NOMO-1 treated with DMSO at 0.1 percent for 48 hours (cell line): ENCODE results near the gene TOP1.

Source experiments
- DNase-seq: peaks from one replicate; lab custom pipeline; 2025; ENCODE audit not compliant: unreplicated experiment; lab: John Stamatoyannopoulos, UW

Gene TOP1

DNA sequence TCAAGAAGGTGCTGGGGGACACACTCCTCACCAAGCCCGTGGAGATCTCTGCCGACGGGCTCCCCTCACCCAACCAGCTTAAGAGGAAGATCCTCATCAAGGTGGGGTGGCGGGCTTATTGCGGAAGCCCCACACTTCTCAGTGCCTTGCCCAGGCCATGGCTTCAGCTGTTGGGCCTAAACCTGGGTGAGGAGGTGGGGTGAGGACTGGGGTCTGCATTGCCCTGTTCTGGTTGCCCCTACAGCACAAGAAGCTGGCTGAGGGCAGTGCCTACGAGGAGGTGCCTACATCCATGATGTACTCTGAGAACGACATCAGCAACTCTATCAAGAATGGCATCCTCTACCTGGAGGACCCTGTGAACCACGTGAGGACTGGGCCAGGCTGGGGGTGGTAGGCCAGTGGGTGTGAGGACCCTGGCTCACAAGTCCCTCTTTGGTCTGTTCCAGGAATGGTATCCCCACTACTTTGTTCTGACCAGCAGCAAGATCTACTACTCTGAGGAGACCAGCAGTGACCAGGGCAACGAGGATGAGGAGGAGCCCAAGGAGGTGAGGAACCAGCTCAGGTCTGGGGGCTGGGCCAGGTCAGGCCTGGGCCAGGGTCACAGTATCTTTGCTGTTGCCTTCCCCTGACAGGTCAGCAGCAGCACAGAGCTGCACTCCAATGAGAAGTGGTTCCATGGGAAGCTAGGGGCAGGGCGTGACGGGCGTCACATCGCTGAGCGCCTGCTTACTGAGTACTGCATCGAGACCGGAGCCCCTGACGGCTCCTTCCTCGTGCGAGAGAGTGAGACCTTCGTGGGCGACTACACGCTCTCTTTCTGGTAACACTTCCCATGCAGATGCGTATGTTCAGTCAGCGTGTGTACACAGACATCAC, 136.6 kb downstream of the TOP1 start:
- DNase-seq: no peak

DNA sequence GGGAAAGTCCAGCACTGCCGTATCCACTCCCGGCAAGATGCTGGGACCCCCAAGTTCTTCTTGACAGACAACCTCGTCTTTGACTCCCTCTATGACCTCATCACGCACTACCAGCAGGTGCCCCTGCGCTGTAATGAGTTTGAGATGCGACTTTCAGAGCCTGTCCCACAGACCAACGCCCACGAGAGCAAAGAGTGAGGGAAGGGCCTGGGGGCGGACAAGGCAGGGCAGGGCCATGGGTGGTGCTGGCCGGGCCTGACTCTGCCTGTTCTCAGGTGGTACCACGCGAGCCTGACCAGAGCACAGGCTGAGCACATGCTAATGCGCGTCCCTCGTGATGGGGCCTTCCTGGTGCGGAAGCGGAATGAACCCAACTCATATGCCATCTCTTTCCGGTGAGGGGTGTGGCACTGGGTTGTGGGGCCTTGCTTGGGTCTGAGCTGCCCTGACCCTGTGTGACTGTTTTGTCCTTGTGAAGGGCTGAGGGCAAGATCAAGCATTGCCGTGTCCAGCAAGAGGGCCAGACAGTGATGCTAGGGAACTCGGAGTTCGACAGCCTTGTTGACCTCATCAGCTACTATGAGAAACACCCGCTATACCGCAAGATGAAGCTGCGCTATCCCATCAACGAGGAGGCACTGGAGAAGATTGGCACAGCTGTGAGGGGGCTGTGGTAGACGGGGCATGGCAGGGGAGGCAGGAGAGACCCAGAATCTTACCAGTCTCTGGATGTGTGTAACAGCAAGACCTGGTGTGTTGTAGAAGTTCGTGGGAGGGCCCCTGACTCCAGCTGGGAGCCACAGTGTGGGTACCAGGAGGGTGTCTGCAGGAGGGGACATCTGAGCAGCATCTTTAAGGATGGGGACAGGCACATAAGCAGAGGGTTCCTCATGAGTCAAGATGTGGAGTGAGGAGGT, 137.8 kb downstream of the TOP1 start:
- no peak for DNase-seq

- DNase-seq: no peak
Observed at GRCh38 chr20:41167118-41167470, 138.5 kb downstream of the TOP1 start.

- no peak for DNase-seq
Observed at GRCh38 chr20:41167481-41168253, 139.0 kb downstream of the TOP1 start.

DNA sequence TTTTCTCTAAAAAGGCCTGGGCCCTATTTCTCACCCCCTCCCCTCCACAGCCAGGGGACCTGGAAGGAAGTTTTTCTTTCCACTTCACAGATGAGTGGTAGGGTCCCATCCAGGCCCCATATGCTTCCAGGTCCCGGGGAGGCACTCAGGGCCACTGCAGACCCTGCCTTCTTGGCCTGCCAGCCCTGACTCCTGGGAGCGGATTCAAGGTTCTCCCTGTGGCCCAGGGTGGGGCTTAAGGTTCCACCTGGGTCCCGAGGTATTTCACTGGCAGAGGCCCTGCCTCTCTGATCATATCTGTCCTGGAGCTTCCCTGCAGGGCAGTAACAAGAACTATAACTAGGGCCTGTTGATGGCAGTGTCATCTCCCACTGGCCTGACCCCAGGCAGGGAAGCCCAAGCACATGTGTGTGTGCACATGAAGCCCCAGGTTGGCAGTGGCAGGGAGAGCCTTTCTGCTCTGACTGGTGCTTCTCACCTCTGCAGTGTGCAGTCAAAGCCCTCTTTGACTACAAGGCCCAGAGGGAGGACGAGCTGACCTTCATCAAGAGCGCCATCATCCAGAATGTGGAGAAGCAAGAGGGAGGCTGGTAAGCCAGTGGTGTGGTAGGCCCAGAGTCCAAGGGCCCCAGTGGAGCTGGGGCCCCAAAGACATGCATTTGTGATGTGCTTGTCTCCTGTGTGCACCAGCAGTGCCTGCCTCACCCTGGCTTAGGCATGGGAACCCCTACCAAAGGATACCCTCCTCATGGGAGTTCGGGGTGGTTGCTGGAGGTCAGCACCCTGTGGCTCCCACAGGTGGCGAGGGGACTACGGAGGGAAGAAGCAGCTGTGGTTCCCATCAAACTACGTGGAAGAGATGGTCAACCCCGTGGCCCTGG, 139.9 kb downstream of the TOP1 start:
- DNase-seq: no peak

GRCh38 chr20:41169162-41169690, 140.6 kb downstream of the TOP1 start:
- DNase-seq: no peak

DNA sequence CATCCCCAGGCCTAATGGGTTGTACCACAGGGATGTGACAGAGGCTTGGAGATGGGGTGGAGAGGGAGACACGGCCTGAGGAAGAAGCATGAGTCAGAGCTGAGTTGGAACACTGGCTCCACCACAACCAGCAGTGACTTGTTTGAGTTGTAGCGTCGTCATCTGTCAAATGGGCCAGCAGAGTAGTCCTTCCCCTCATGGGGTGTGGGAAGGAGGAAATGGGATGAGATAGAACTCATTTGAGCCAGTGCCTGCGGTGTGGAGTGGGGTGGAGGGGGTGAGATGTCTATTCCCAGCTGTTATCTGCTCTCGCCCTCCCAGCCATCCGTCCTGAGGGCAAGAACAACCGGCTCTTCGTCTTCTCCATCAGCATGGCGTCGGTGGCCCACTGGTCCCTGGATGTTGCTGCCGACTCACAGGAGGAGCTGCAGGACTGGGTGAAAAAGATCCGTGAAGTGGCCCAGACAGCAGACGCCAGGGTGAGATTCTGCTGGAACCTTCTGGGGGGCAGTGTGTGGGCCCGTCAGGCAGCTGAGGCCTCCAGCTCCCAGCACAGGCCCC, 141.2 kb downstream of the TOP1 start:
- DNase-seq: no peak

DNA sequence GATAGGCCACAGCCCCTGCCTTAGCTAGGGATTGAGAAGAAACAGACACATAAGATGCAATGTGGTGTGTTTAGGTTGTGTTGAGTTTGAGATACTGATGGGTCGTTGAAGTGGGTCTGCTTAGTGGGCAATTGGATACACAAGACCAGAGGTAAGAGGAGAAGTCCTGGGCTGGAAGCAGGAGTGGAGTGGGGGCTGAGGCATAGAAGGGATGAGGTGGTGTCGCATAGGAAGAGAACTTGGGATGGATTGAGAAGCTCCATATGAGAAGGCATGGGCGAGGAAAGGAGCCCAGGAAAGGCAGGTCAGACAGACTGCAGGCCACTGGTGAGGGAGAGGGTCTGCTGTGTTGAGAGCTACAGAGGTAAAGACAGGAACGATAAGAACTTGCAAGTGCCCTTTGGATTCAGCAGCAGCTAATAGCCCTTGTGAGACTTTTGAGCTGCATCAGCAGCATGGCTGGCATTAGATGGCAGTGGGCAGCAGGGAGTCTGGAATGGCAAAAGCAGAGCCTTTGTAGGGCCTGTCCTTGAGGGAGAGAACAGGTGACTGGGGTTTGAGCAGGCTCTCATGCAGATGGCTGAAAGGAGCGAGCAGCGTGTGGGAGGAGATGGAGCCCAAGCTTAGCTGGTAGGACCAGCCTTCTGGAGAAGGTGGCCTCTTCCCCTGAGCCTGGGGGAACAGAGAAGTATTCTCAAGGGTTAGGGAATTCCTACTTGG, 141.9 kb downstream of the TOP1 start:
- no peak for DNase-seq

GRCh38 chr20:41171736-41172295, 143.2 kb downstream of the TOP1 start:
- DNase-seq: no peak

GRCh38 chr20:41172296-41173140, 143.9 kb downstream of the TOP1 start:
- no peak for DNase-seq

DNA sequence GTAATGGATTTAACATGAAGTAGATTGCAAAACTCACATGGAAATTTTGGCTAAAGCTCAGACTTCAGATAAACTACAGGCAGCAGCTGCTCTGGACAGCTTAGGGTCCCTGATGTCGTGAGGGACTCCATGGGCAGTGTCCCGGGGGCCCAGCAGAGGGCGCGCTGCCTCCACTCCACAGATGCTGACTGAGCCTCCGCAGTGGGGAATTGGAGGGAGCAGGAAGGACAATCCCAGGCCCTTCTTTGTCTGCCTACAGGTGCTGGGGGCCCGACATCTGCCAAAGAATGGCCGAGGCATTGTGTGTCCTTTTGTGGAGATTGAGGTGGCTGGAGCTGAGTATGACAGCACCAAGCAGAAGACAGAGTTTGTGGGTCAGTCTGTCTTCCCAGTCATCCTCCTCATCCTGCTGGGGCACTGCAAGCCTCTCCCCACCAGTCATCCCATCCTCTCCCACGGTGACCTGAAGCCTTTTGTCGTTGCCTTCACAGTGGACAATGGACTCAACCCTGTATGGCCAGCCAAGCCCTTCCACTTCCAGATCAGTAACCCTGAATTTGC, 144.6 kb downstream of the TOP1 start:
- peak; percentile 38 for DNase-seq

GRCh38 chr20:41173791-41174341, 145.2 kb downstream of the TOP1 start:
- no peak for DNase-seq
